Astrocyte of the cerebellum (primary cell): ENCODE measurements around the gene PTCHD1.

ENCODE experiments used
- DNase-seq: peaks from one replicate; pipeline ENCODE4 v3.0.0-alpha.2; 2011; ENCODE audit warnings: low read depth
- H3K4me3 ChIP-seq: 2 replicates; pipeline ENCODE4 v1.5.1; 2011; ENCODE audit warnings: mild to moderate bottlenecking, low read depth, low read length, moderate library complexity
- in situ Hi-C: cut with HindIII; loops from 2 replicates; pipeline ENCODE4 v1.10.0; 2017; ENCODE audit warnings: low sequenced_read_pairs
- TF ChIP-seq, protein P1 (sequence below): IDR thresholded peaks from 2 replicates; pipeline ENCODE4 v1.5.1; 2012; ENCODE audit warnings: low read length, low read depth, moderate library complexity, mild to moderate bottlenecking; ENCODE audit errors: missing control alignments

Gene PTCHD1

DNA sequence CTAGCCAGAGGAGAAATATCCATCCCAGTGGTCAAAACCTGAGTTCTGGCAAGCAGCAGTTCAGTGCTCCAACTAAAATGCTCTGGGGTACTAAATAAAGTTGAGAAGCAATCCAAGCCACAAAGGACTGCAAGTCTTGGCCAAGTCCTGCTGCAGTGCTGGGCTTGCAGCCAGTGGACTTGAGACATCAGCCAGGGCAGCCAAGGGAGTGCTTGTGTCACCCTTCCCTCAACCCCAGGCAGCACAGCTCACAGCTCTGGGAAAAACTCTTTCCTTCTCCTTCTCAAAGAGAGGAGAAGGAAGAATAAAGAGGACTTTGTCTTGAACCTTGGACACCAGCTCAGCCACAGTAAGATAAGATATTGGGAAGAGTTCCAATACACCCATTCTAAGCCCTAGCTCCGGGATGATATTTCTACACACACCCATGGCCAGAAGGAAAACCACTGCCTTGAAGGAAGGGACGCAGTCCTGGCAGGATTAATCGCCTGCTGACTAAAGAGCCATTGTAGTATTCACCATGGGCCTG lies 99.8 kb downstream of the PTCHD1 start:
- TF ChIP-seq, protein P1, sequence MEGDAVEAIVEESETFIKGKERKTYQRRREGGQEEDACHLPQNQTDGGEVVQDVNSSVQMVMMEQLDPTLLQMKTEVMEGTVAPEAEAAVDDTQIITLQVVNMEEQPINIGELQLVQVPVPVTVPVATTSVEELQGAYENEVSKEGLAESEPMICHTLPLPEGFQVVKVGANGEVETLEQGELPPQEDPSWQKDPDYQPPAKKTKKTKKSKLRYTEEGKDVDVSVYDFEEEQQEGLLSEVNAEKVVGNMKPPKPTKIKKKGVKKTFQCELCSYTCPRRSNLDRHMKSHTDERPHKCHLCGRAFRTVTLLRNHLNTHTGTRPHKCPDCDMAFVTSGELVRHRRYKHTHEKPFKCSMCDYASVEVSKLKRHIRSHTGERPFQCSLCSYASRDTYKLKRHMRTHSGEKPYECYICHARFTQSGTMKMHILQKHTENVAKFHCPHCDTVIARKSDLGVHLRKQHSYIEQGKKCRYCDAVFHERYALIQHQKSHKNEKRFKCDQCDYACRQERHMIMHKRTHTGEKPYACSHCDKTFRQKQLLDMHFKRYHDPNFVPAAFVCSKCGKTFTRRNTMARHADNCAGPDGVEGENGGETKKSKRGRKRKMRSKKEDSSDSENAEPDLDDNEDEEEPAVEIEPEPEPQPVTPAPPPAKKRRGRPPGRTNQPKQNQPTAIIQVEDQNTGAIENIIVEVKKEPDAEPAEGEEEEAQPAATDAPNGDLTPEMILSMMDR = no peak
- in situ Hi-C loops = no loop called here
- H3K4me3 ChIP-seq = no peak overlapping the region
- peak; percentile 88 for DNase-seq

DNA sequence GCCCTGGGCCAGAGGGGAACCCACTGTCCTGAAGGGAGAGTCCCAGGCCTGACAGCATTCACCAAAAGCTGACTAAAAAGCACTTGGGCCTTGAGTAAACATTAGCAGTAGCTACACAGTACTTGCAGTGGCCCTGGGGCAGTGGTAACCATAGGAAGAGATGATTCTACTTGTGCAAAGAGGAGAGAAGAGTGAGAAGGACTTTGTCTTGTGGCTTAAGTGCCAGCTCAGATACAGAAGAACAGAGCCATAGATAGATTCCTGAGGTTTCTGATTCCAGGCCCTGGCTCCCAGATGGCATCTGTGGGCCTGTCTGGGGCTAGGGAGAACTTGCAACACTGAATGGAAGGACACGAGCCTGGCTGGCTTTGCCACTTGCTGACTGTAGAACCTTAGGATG lies 100.5 kb downstream of the PTCHD1 start:
- H3K4me3 ChIP-seq = no peak overlapping the region
- no peak for DNase-seq
- in situ Hi-C loops = no loop called here
- TF ChIP-seq, protein P1 = no peak

DNA sequence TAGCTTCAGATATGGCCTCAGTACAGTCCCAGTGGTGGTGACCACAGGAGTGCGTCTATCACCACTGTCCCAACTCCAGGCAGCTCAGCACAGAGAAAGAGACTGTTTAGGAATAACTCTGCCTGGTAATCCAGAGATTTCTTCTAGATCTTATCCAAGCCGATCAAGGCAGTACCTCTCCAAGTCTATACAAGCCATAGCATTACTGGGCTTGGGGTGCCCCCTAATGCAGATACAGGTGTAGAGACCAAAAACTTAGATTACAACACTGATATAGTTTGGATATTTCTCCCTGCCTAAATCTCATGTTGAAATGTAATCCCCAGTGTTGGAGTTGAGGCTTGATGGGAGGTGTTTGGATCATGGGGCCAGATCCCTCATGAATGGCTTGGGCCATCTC lies 100.9 kb downstream of the PTCHD1 start:
- in situ Hi-C loops = no loop called here
- DNase-seq = no peak
- TF ChIP-seq, protein P1 = no peak
- no peak overlapping the region for H3K4me3 ChIP-seq

DNA sequence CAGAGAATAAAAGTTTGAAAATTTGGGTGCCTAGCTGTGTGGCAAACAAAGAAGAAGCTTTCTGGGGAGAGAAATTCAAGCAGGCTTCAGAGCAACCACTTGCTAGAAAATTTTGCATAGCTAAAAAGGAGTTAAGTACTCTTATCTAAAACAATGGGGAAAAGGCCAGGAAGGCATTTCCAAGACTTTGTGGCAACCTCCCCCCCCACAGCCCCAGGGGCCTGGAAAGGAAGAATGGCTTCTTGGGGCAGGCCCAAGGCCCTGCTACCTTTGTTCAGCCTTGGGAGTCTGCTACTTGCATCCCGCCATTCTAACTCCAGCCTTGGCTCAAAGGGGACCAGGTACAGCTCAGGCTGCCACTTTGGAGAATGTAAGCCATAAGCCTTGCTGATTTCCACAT lies 102.2 kb downstream of the PTCHD1 start:
- in situ Hi-C loops = no loop called here
- TF ChIP-seq, protein P1 = no peak
- H3K4me3 ChIP-seq = no peak overlapping the region
- DNase-seq = no peak

DNA sequence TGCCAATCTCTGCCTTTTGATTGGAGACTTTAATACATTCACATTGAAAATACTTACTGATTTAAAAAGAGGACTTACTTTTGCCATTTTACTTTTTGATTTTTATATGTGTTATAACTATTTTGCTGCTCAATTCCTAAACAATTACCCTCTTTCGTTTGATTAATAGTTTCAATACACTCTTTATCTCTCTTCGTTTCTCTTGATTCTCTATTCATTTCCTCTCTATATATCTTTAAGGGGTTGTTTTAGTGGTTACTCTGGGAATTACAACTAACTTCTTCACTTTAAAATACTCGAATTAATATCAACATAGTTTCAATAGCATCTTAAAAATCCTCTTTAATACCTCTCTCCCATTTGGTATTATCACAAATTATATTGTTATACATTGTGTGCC lies 116.6 kb downstream of the PTCHD1 start:
- DNase-seq = no peak
- in situ Hi-C loops = no loop called here
- TF ChIP-seq, protein P1 = no peak

More for the DNA sequence above, 116.6 kb downstream of the PTCHD1 start:
- no peak overlapping the region for H3K4me3 ChIP-seq
